K562 (cell line): ENCODE measurements around the gene ECSCR. TPM values are rescaled to one million over a fixed set of nuclear protein-coding genes. Genes with fewer than 3 reads are reported as not detected.
A peak's percentile ranks its signal among the peaks of the same experiment; 100 is the strongest.
"Not testable (repeated sequence)": the region's sequence is repeated elsewhere in the genome, so short reads cannot be mapped to it uniquely, and the experiment has no call there.

ENCODE experiments used
- ATAC-seq: fragments of 200-7000 bp; cut with Tn5 transposase; 3 replicates; pipeline ENCODE4 v1.9.1; 2020; ENCODE audit warnings: moderate library complexity
- BruUV-seq: library from RNA; stranded (reverse); fragments of 400-500 nt; replicated peaks from 2 replicates; lab custom pipeline; 2021; lab: Mats Ljungman, UMichigan
- CTCF ChIA-PET: fragments of 300-600 bp; formaldehyde crosslinking; extraction: SDS; loops from one replicate; lab custom pipeline; 2021; ENCODE audit warnings: low intra/inter-chr PET ratio; lab: Yijun Ruan, JAX
- POLR2A ChIA-PET: fragments of 300-600, 350-650 bp; sonication (Branson Sonifier 250); formaldehyde crosslinking; extraction: SDS; loops from one replicate; lab custom pipeline; 2021; ENCODE audit warnings: antibody characterized with exemption, inconsistent platforms; lab: Yijun Ruan, JAX
- DNase-seq, 4 experiments: peaks; one replicate each; pipeline versions ENCODE4 v3.0.0 to v3.0.0-alpha.2; 2011 to 2018; ENCODE audit warnings: low spot score in 3 of 4, mixed read lengths in 3 of 4; ENCODE audit errors: extremely low read depth in 1 of 4
- FAIRE-seq: peaks from 2 replicates; lab custom pipeline; 2011; peaks lifted over from hg19 to GRCh38; lab: Jason Lieb, UNC
- H2AFZ ChIP-seq: 2 replicates; pipeline ENCODE4 v1.6.0; 2011; ENCODE audit warnings: low read depth, low read length, control low read depth, inconsistent platforms
- H3K27ac ChIP-seq: fragments of 200-600 bp; 3 replicates; pipeline ENCODE4 v1.8.0; 2011; ENCODE audit warnings: low read depth, mild to moderate bottlenecking, control low read depth, inconsistent platforms, low read length, moderate library complexity, mixed read lengths; ENCODE audit errors: extremely low read depth
- H3K27me3 ChIP-seq, 2 experiments: fragments of 300-600 bp in 1 of 2; 2 replicates in 1 of 2; 3 replicates in 1 of 2; pipeline versions ENCODE4 v1.6.0 to v1.8.0; 2011; ENCODE audit warnings: inconsistent platforms in 2 of 2, low read length in 2 of 2, mild to moderate bottlenecking in 1 of 2, mixed read lengths in 1 of 2, moderate library complexity in 1 of 2; ENCODE audit not compliant: control insufficient read depth in 2 of 2, insufficient read depth in 2 of 2
- H3K36me3 ChIP-seq: fragments of 300-600 bp; 3 replicates; pipeline ENCODE4 v1.8.0; 2011; ENCODE audit warnings: mild to moderate bottlenecking, low read length, inconsistent platforms; ENCODE audit not compliant: control insufficient read depth, insufficient read depth
- H3K4me1 ChIP-seq, 2 experiments: fragments of 200-600 bp in 1 of 2; replicated peaks in 1 of 2; 2 replicates in 1 of 2; 3 replicates in 1 of 2; pipeline versions ENCODE4 v1.5.1 to v1.8.0; 2011; ENCODE audit warnings: inconsistent platforms in 2 of 2, low read length in 2 of 2, mild to moderate bottlenecking in 1 of 2, mixed read lengths in 1 of 2, moderate library complexity in 1 of 2; ENCODE audit not compliant: control insufficient read depth in 2 of 2, insufficient read depth in 2 of 2
- H3K4me2 ChIP-seq: 2 replicates; pipeline ENCODE4 v1.6.1; 2011; ENCODE audit warnings: low read length, control low read depth, inconsistent platforms, mixed read lengths; ENCODE audit not compliant: insufficient read depth
- H3K4me3 ChIP-seq: fragments of 200-600 bp; sonication (generic), shearing (Covaris generic); 2 replicates; pipeline ENCODE4 v1.5.1; 2016; ENCODE audit warnings: control low read depth, inconsistent platforms
- H3K79me2 ChIP-seq: fragments of 200-600 bp; 3 replicates; pipeline ENCODE4 v1.8.0; 2011; ENCODE audit warnings: low read length, inconsistent platforms; ENCODE audit not compliant: control insufficient read depth, insufficient read depth
- H3K9ac ChIP-seq, 2 experiments: 2 replicates each; pipeline versions ENCODE4 v1.6.0 to v1.6.1; 2011; ENCODE audit warnings: low read depth in 2 of 2, low read length in 2 of 2, control low read depth in 1 of 2, inconsistent platforms in 1 of 2, mild to moderate bottlenecking in 1 of 2, mixed read lengths in 1 of 2; ENCODE audit not compliant: insufficient read depth in 1 of 2
- H3K9me1 ChIP-seq: one replicate; pipeline ENCODE4 v1.6.0; 2011; ENCODE audit warnings: inconsistent platforms, mild to moderate bottlenecking, low read length, moderate library complexity; ENCODE audit not compliant: control insufficient read depth, insufficient read depth
- H3K9me3 ChIP-seq: replicated peaks from 2 replicates; pipeline ENCODE4 v1.5.1; 2011; ENCODE audit warnings: low read depth, low read length, inconsistent platforms; ENCODE audit not compliant: control insufficient read depth, insufficient read depth
- H4K20me1 ChIP-seq: replicated peaks from 2 replicates; pipeline ENCODE4 v1.6.1; 2011; ENCODE audit warnings: low read length, inconsistent platforms, mixed read lengths; ENCODE audit not compliant: control insufficient read depth, insufficient read depth
- BRD9 ChIP-seq: fragments of 450-650 bp; IDR thresholded peaks from 2 replicates; pipeline ENCODE4 v1.6.1; 2018; ENCODE audit warnings: low read depth; ENCODE audit not compliant: partially characterized antibody
- CREB3 ChIP-seq: fragments of 450-650 bp; conservative IDR thresholded peaks from 2 replicates; pipeline ENCODE4 v1.6.1; 2016; ENCODE audit warnings: missing genetic modification characterization, low read depth, mild to moderate bottlenecking, missing compliant biosample characterization, moderate library complexity
- NR2C2 ChIP-seq, 2 experiments: fragments of 200-800 bp in 1 of 2; sonication (Bioruptor generic) in 1 of 2; sonication (generic) in 1 of 2; formaldehyde crosslinking in 1 of 2; IDR thresholded peaks; 2 replicates each; pipeline versions ENCODE4 v1.6.1 to v1.8.0; 2016 to 2022; ENCODE audit warnings: mild to moderate bottlenecking in 1 of 2, missing compliant biosample characterization in 1 of 2, missing genetic modification characterization in 1 of 2, missing genetic modification reagents in 1 of 2
- PYGO2 ChIP-seq: fragments of 450-650 bp; IDR thresholded peaks from 2 replicates; pipeline ENCODE4 v1.6.1; 2016; ENCODE audit warnings: mild to moderate bottlenecking, missing genetic modification characterization, moderate library complexity, missing compliant biosample characterization
- RAD21 ChIP-seq, 2 experiments: fragments of 250-450 bp in 1 of 2; fragments of 450-650 bp in 1 of 2; sonication (Bioruptor Pico) in 1 of 2; formaldehyde crosslinking in 1 of 2; IDR thresholded peaks in 1 of 2; conservative IDR thresholded peaks in 1 of 2; 2 replicates each; pipeline versions ENCODE4 v1.4.0 to v1.8.0; 2020 to 2022; ENCODE audit warnings: mild to moderate bottlenecking in 2 of 2, moderate library complexity in 1 of 2
- VEZF1 ChIP-seq: fragments of 200-800 bp; sonication (Bioruptor generic); IDR thresholded peaks from 2 replicates; pipeline ENCODE4 v1.6.1; 2017; ENCODE audit warnings: missing genetic modification characterization, missing compliant biosample characterization
- ZNF384 ChIP-seq: IDR thresholded peaks from 2 replicates; pipeline ENCODE4 v1.6.1; 2012; ENCODE audit warnings: low read depth, low read length, improper control_type of control experiment
- WGBS: fragments of 100-300 bp; shearing (Covaris generic); methylation state at CpG from one replicate; pipeline ENCODE4 v1.1.6; 2016; ENCODE audit warnings: low coverage, mixed read lengths; ENCODE audit not compliant: insufficient coverage; ENCODE audit errors: missing lambda C conversion rate; 5-methylcytosine and 5-hydroxymethylcytosine counted together
- in situ Hi-C: fragments of 300-500 bp; cut with MboI; formaldehyde crosslinking; loops from 4 replicates; pipeline ENCODE4 v1.15.0; 2018; ENCODE audit warnings: inconsistent platforms, mixed read lengths
- intact Hi-C: fragments of 100-400 bp; cut with micrococcal nuclease; formaldehyde crosslinking; loops from 2 replicates; pipeline ENCODE4 v1.14.2; 2022
- polyA plus RNA-seq, 8 experiments: library from polyadenylated mRNA; depleted of rRNA in 4 of 8; stranded (reverse) in 5 of 8; unstranded in 3 of 8; fragments of >200 nt; fragmentation: Nextera tagmentation in 2 of 8; fragmentation: Illumina TruSeq in 1 of 8; extraction: Ambion mirVana in 2 of 8; extraction: Trizol in 1 of 8; gene quantifications; 2 replicates each; pipeline versions ENCODE4 v1.2.1 to v1.2.3, GENCODE V29; 2011 to 2014; ENCODE audit warnings: inconsistent platforms in 1 of 8, missing spikeins in 1 of 8
- total RNA-seq, 7 experiments: library from RNA; depleted of rRNA in 6 of 7; stranded (reverse); fragments of >200 nt in 6 of 7; fragmentation: Illumina TruSeq in 2 of 7; extraction: Trizol in 2 of 7; gene quantifications; 2 replicates each; pipeline versions ENCODE4 v1.2.1 to v1.2.3, GENCODE V29; 2011 to 2021; ENCODE audit warnings: low replicate concordance in 1 of 7

Gene ECSCR
- total and polyA plus RNA-seq, 9 of the 15 experiments (the other 6 are each of a cell fraction or from before 2014, with no cell fraction given), result 0.10 to 0.25 (median 0.13) TPM; not detected in 6

- H3K79me2 ChIP-seq, result peaks cover 43% of the 10 kb centered on the region
- H3K4me1 ChIP-seq, result peaks cover 68 to 73% of the 10 kb centered on the region in 2 experiments
- TF ChIP-seq ZNF384, result peak; percentile 40
- WGBS, result 94% methylated on average over 2 of the region's 4 CpGs
- ATAC-seq, H3K9me3 ChIP-seq, H3K27me3 ChIP-seq, intact Hi-C loops, H3K9me1 ChIP-seq, H3K27ac ChIP-seq, BruUV-seq, in situ Hi-C loops, FAIRE-seq, DNase-seq, CTCF ChIA-PET, H2AFZ ChIP-seq, H3K4me3 ChIP-seq, H4K20me1 ChIP-seq, H3K4me2 ChIP-seq, H3K9ac ChIP-seq: not testable (repeated sequence)
- H3K36me3 ChIP-seq, result peaks cover 46% of the 10 kb centered on the region; the same call in 2 of the 3 replicates
- POLR2A ChIA-PET, result interaction anchor here (1.3 to 2.0 kb wide), 2 partner anchors 15 to 23 kb away, joined by 3 to 8 read pairs; no protein-coding TSS in a partner anchor
Observed at GRCh38 chr5:139479729-139480128, 17.2 kb upstream of the ECSCR start.

- Histone ChIP-seq H3K36me3 (peaks cover 51% of the 10 kb centered on the region; the same call in 2 of the 3 replicates), H3K4me2 (peak overlapping the region; percentile 67), H3K27ac (peak overlapping the region; percentile 79), H2AFZ (peak overlapping the region; percentile 85), H3K4me1 (peaks cover 77 to 82% of the 10 kb centered on the region in 2 experiments), H3K79me2 (peaks cover 43% of the 10 kb centered on the region), H3K9ac (peak overlapping the region; percentile 50 to 80)
- in situ Hi-C loops; H3K9me1 ChIP-seq; H3K27me3 ChIP-seq; H4K20me1 ChIP-seq; BruUV-seq; H3K9me3 ChIP-seq; H3K4me3 ChIP-seq; CTCF ChIA-PET; TF ChIP-seq NR2C2 (CRISPR knock-in tag; IDR thresholded peaks at IDR 0.05): not testable (repeated sequence)
- intact Hi-C loops, result loop anchor here (1.0 kb wide), 1 partner anchor 40 kb away; the partner anchor contains the start of gene DNAJC18
- WGBS, result 13% methylated on average over 9 of the region's 9 CpGs
- FAIRE-seq (peak; percentile 74), ATAC-seq (peak; percentile 60), DNase-seq (peak; percentile 55 to 79 (median 60))
- POLR2A ChIA-PET, result interaction anchor here (0.5 to 2.0 kb wide), 7 partner anchors 16 to 413 kb away, joined by 3 to 8 read pairs (median 3); no protein-coding TSS in a partner anchor
- TF ChIP-seq CREB3 (tag) (peak; percentile 65; the same call in 1 of the 2 replicates), PYGO2 (tag) (0 out of 2 replicates have a peak, but pooled peaks have one; percentile 33), VEZF1 (peak; percentile 54), BRD9 (peak; percentile 45), NR2C2 (tag; IDR thresholded peaks at IDR 0.05) (0 out of 2 replicates have a peak, but pooled peaks have one; percentile 43), RAD21 (CRISPR knock-in tag; conservative IDR thresholded peaks at IDR 0.05 in 1 of 2, IDR thresholded peaks at IDR 0.05 in 1 of 2) (peak; percentile 16 to 45; a peak in 2 of 4 replicates)
Observed at GRCh38 chr5:139478657-139479423, 16.3 kb upstream of the ECSCR start.
